HG02884 (cell line): ENCODE data around the gene GSKIP.
"Not testable (repeated sequence)": the region's sequence is repeated elsewhere in the genome, so short reads cannot be mapped to it uniquely, and the experiment has no call there.

Experiments used
- ATAC-seq: cut with Tn5 transposase; IDR thresholded peaks from one replicate; pipeline ENCODE4 v1.9.1; 2021; ENCODE audit warnings: mild to moderate bottlenecking, moderate library complexity; ENCODE audit not compliant: unreplicated experiment

GSKIP gene, protein sequence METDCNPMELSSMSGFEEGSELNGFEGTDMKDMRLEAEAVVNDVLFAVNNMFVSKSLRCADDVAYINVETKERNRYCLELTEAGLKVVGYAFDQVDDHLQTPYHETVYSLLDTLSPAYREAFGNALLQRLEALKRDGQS

DNA sequence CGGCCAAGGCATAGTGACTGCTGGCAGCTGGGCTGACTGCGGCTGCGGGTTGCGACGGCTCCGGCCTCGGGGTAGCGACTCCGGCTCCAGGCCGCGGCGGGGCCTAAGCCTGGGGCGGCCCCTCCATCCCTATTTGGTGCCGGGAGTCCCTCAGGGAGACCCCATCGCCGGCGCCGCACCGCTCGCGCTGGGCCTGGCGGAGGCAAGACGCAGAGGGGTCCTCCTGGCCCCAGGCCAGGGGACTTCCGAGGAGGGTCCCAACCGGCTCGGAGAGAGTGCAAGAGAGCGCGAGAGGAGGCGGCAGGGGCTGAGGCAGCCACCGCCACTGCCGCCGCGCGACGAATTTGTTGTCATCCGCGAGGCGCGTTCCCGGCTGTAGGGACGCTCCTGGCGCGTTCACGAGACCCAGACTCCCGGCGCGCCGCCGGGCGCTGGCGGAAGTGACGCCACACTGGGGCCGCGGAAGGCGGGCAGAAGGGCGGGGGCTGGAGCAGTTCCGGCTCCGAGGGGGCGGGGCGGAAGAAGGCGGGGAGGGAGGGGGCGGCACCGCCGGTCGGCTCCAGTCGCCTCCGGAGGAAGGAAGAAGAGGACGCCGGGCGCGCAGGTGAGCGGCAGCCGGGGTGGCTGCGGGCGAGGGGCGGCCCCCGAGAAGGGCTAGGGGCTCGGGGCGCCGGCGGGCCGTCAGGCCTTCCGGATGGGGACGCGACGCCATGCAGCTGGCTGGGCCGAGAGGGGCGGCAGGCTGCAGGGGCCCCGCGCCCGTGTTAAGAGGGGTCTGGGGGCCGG is at the start of gene GSKIP, which contains the start of gene ATG2B:
Gene GSKIP, plus strand, starts transcription at position 562 of the 786 bp plus-strand sequence. CDS start 18,722 bp downstream, outside the sequence.
Gene ATG2B, minus strand, starts transcription at position 377 of the 786 bp plus-strand sequence. Its CDS starts 365 bp downstream, at position 12.
- ATAC-seq = peak; percentile 61

DNA sequence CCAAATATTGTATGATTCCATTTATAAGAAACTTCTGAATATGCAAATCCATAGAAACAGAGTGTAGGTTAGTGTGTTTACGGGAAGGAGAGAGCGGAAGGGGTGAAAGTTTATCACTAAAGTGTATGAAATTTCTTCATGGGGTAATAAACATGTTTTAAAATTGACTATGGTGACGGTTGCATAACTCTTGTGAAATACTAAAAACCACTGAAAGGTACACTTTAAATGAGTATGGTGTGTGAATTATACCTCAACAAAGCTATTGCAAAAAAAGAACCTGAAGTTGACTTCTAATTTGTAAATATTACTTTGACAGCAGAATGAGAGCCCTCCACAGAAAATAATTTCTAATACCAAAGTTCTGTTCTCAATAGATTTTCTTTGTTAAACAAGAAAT is 47.2 kb upstream of the GSKIP start:
- ATAC-seq = no peak

DNA sequence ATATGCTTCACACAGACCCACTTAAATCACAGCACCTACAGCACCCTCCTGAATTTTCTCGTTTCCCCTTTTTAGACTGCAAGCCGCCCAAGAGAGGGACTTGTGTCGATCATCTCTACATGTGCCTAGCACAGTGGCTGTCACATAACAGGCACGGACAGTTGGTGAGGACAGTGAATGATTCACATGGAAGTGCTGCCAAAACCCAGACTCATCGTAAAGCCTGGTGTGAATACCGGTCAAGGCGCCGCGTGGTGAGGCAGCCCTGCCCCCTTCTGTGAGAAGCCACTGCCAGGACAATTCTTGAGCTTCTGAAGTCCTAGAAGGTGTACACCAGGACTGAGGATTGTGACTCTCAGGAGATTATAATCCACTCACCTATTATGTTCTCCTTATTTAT is 44.5 kb upstream of the GSKIP start:
- no peak for ATAC-seq

DNA sequence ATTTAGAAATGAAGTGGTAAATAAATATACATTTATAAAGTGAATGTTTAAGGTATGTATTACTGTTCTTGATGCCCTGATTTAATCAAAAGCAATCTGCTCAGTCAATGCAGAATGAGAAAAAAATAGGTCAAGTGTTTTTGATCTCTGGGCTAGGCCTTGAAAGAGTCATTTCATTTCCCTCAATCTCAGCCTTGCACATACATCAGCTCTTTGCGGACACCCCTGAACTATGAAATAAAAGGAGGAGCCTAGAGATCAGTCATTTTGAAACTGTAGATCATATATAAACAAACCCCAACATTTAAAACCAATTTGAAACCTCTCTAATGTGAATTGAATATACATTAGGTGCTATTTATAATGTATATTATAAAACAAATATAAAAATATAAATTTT is 42.7 kb upstream of the GSKIP start:
- no peak for ATAC-seq

DNA sequence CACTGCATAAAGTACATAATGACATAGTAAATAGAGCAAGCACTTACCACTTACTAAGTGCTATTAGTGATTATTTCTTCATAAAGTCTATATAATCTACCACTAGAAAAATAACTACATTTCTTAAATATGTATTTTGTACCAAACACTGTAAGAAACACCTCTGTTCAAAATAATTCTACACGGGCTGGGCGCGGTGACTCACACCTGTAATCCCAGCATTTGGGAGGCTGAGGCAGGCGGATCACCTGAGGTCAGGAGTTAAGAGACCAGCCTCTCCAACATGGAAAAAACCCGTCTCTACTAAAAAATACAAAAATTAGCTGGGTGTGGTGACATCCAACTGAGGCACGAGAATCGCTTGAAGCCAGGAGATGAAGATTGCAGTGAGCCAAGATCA is 39.1 kb upstream of the GSKIP start:
- no peak for ATAC-seq

DNA sequence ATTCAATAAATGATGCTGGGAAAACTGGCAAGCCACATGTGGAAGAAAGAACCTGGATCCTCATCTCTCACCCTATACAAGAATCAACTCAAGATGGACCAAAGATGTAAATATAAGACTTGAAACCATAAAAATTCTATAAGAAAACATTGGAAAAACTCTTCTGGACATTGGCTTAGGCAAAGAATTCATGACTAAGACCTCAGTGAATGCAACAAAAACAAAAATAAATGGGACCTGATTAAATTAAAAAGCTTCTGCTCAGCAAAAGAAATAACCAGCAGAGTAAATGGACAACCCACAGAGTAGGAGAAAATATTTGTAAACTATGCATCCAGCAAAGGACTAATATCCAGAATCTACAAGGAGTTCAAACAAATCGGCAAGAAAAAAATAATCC is 24.8 kb upstream of the GSKIP start:
- no peak for ATAC-seq

DNA sequence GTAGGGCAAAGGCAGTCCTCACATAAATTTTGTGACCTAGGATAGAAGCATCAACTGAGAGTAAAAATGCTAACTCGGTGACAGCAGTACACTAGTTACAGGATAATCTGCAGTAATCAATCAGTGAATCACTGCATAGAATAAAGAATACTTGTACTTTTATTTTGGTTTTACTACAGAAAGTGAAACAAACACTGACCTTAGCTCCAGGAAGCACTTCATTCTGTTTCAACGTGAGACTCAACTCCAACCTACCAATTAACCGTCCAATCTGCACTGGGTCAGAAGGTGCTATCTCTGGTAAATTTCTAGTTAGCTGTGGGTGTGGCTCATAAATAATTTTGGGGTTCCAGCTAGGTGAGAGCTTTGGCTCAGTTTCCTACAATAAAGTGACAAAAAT is 22.0 kb upstream of the GSKIP start:
- no peak for ATAC-seq

DNA sequence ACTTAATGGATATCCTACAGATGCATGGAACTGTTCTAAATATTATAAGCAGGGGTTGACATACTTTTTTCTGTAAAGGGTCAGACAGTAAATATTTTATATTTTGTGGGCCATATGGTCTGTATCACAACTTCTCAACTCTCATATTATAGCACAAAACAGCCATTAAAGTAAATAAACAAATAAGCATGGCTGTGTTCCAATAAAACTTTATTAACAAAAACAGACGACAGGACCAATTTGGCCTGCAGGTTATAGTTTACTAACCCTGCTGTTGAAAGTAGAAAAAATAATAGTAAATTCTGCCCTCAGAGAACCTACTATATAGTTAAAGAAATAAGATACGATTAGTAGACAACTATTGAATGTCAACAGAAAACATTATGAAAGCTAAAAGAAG is 17.7 kb upstream of the GSKIP start:
- ATAC-seq = no peak

DNA sequence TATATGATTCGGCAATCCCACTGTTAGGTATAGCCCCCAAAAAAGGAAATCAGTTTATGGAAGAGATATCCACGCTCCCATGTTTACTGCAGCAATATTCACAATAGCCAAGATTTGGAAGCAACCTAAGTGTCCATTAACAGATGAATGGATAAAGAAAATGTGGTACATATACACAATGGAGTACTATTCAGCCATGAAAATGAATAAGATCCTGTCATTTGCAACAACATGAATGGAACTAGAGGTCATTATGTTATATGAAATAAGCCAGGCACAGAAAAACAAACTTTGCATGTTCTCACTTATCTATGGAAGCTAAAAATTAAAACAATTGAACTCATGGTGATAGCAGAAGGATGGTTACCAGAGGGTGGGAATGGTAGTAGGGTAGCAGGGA is 15.4 kb upstream of the GSKIP start:
- not testable (repeated sequence) for ATAC-seq

DNA sequence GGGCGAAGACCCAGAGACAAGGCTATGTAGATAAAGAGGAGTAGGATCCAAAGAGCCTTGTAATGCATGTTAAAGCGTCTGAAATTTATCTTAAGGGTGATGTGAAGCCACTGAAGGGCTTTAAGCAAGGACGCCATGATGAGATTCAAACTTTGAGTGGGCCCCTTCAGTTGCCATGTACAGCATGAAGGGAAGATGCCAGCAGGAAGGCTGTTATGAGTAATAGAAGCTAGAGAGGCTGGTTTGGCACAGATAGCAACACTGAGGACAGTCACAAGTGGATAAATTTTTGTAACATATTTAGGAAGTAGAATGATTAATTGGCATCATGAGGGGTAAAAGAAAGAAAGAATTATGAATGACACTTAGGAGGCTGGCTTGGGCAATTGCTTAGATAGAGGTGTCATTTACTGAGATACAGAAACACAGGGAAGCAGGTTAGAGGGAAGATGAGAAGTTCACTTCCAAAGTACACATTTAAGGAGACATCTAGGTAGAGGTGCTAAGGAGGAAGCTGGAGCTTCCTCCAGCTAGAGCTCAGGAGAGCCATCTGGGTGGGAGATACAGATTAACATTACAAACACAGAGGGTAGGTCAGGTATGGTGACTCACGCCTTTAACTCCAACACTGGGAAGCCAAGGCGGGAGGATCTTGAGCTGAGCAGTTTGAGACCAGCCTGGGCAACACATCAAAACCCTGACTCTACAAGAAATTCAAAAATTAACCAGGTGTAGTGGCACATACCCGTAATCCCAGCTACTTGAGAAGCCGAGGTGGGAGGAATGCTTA is 13.8 kb upstream of the GSKIP start:
- ATAC-seq = no peak

DNA sequence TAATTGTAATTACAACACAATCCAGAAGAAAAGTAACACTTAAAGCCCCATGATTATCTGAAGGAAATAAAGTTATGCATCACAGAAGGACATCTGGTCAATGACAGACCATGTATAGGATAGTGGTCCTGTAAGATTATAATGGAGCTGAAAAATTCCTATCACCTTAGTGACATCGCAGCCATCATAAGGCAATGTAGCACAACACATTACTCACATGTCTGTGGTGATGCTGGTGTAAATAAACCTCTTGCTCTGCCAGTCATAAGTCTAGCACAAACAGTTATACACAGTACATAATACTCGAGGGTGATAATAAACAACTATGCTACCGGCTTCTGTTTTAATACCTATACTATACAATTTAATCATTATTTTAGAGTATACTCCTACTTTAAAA is 11.3 kb upstream of the GSKIP start:
- no peak for ATAC-seq

DNA sequence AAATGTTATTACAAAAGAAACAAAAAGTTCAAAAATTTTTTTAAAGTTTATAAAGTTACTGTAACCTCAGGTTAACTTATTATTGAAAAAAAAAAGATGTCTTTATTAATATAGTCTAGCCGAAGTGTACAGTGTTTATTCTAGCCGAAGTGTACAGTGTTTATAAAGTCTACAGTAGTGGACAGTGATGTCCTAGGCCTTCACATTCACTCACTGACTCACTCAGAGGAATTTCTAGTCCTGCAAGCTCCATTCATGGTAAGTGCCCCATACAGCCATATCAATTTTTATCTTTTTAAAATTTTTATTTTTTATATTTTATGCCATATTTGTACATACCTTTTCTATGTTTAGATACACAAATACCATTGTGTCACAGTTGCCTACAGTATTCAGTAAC is 10.6 kb upstream of the GSKIP start:
- no peak for ATAC-seq

DNA sequence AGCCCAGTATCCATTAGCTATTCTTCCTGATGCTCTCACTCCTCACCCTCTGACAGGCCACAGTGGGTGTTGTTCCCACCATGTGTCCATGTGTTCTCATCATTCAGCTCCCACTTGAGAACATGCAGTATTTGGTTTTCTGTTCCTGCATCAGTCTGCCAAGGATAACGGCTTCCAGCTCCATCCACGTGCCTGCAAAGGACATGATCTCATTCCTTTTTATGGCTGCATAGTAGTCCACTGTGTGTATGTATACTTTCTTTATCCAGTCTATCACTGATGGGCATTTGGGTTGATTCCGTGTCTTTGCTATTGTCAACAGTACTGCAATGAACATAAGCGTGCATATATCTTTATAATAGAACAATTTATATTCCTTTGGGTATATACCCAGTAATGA is 9.1 kb upstream of the GSKIP start:
- no peak for ATAC-seq

DNA sequence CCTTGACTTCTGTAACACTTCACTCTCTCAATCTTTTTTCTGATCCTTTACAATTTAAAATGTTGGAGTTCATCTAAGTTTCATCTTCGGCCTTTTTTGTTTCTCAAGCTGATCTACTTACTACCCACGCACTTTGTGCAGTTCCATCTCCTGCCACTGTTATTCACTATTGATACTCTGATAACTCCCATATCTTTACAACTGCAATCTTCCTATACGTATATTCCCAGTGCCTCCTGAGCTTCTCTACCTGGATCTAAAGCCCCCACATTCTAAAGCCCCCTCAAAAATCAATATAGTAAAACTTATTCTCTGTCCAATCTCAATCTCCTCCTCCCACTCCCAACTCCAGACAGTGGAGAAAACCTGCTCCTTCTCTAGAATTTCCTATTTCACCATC is 6.1 kb upstream of the GSKIP start:
- no peak for ATAC-seq

DNA sequence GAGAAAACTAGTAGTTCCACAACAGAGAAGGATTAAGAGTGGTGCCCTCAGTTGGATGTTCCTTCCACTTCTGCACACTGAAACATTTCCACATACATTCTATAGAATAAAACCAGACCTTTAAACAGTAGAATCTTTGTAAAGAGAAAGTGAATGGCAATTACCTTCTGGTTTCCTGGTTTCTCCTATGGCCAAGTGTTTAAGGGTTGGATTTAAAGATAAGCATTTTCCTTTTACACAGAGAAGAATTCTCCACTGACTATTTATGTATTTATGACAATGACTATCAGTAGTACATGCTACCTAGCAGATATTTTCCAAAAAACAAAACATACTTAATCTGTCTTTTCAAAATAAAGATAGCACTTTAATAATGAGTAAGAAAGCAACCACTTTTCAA is 3.4 kb upstream of the GSKIP start:
- no peak for ATAC-seq

DNA sequence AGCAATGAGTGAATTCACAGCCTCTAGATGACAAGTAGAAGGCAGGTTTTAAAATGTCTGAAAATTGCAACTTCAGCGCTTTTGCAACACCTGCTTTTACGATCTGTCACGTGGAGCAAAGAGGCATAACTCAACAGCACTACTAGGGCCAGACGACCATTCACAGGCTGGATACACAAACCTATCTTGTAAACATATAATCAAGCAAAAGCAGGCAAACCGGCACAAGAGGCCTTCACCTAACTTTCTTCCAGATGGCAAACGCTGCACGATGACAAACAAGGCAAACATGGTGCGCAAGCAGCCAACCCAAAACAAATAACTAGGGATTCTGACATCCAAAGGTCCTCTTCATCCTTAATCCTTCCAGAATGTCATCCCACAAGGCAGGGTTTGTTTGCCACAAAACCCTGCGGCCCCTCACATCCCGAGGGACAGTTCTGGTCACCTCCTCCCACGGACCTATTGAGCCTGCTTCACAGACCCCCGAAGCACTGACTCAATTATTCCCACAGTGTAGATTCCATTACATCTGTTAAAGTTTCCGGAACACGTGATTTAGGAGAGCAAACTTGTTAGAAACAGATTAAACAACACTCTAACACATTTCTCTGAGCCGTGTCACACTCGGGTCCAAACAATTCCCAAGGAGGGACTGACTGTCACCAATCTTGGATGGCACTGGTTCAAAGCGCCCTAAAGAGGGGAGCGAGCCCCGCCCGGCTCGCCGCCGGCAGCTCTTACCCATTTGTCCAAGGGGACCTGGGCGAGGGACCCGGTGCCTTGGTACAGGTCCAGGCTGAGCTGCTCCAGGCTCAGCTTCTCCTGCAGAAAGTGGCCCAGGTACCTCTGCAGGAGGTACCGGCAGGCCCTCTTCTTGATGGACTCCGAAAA is 1.0 kb upstream of the GSKIP start:
- peak; percentile 8 for ATAC-seq

DNA sequence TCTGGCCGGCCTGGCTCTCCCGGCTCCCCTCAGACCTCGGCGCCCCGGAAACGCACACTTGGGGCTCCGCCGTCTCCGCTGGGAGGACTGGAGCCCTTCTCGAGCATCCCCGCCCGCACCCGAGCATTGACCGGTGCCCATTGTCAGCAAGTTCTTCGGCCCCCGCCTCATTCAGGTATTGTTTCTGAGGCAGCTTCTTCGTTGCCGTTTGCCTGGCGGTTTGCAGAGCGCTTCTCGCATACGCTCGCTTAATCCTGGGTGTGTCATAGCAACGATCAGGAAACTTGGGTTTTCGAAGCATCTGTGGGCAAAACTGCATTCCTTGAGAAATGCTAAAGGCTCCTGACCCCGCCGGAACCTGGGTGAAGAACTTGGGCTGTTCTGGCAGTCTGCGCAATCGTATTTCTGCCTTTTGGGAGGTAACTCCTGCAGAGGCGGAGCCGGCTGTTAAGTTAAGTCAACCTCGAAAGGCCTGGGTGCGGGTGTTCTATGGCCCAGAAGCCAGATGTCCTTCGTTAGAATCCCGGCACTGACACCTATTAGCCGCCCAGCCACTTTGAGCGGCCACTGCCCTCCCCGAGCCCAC is 518 bp downstream of the GSKIP start:
- ATAC-seq = peak; percentile 27

DNA sequence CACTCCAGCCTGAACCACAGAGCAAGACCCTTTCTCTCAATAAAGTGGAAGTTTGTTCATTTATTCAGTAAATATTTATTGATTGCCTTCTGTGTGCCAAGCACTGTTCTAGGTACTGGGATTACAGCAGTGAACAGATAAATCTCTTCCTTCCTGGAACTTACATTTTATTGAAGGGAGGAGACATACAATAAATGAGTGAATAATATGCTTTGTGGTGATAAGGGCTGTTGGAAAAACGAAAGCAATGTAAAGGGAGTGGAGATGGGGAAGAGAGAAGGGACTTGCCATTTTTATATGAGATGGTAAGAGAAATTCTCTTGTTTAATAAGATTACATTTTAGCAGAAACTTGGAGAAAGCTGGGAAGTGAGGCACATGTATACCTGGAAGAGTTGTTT is 1.6 kb downstream of the GSKIP start:
- no peak for ATAC-seq

DNA sequence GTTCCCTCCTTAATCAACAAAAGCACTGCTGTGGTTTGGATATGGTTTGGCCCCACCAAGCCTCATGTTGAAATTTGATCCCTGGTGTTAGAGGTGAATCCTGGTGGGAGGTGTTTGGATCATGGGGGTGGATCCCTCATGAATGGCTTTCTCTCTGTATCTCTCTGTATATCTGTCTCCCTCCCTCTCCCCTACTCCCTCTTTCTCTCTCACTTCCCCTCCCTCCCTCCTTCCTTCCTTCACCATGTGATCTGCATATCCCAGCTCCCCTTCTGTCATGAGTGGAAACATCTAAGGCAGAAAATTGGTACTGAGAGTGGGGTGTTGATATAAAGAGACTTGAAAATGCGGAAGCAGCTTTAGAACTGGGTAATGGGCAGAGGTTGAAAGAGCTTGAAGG is 5.2 kb downstream of the GSKIP start:
- ATAC-seq = no peak

DNA sequence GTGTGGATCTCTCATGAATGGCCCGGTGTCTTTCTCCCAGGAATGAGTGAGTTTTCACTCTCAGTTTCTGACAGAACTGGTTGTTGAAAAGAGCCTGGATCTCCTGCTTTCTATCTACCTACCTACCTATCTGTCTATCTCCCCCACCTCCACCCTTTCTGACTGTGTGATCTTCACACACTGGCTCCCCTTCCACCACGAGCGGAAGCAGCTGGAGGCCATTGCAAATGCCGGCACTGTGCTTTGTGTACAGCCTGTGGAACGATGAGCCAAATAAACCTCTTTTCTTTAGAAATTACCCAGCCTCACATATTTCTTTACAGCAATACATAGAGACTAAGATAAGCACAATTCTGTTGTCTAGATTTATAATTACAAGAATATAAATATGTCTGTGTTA is 7.2 kb downstream of the GSKIP start:
- ATAC-seq = no peak

DNA sequence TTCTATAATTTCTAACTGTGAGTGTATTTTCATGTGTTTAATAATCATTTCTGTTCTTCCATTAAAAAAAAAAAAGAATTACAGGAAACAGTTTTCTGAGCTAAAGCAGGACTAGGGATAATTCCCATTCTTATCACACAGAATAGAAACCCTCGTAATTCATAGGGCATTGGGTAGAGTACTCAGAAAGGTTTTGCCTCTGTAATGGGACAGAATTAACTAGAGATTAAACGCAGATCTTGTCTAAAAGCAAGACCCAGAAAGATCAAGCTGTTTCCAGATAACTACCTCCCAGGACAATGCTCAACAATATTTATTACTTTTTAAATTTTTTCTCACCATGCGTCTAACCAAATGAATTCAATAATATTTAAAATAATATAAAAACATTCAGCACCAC is 10.2 kb downstream of the GSKIP start:
- ATAC-seq = no peak
